Ureter (tissue), 1 donor: ENCODE results near the gene PSMC1. TPM values are rescaled to one million over a fixed set of nuclear protein-coding genes. Genes with fewer than 3 reads are reported as not detected.

Experiments
- DNase-seq: peaks from one replicate; pipeline ENCODE4 v3.0.0-alpha.2; 2020; ENCODE audit warnings: low spot score
- total RNA-seq: library from RNA; stranded (reverse); gene quantifications from one replicate; pipeline ENCODE4 v1.2.4, GENCODE V29; 2023
- donor health status: DM: yes; HTN: yes; CAD: no.

The PSMC1 gene
- total RNA-seq, 1 donor from 2014 or later, result 97.1 TPM

DNA sequence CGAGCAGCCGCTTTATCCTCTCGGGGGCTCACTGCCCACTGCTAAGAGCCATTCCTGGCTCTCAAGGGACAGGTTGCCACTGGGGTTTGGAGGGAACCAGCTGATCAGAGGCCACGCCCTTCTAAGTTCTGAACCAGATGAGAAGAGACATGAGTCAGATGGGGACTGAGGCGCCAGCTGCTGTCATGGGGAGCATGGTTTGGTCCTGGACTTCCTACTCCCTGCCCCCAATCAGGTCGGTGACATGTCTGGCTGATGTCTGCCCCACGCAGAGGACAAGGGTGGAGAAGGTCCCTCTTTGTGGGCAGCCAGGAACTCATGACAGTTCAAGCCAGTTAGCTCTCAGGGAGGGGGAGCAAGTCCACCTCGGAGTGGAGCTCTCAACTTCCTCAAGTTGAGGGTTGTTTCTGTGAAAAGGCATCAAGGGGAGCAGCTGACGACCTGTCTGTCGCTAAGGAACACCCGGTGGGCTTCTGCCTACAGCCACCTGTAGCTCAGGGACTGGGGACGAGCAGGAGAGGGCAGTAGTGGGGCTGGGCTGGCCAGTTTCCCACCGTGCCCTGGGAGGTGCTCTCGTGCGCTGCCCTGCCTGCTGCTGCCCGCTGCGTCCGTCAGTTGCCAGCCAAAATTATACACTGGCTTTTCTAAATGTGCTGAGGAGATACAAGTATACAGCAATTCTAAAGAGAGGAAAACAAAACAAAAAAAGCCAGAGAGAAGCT lies 20.5 kb downstream of the PSMC1 start:
- DNase-seq, result no peak

DNA sequence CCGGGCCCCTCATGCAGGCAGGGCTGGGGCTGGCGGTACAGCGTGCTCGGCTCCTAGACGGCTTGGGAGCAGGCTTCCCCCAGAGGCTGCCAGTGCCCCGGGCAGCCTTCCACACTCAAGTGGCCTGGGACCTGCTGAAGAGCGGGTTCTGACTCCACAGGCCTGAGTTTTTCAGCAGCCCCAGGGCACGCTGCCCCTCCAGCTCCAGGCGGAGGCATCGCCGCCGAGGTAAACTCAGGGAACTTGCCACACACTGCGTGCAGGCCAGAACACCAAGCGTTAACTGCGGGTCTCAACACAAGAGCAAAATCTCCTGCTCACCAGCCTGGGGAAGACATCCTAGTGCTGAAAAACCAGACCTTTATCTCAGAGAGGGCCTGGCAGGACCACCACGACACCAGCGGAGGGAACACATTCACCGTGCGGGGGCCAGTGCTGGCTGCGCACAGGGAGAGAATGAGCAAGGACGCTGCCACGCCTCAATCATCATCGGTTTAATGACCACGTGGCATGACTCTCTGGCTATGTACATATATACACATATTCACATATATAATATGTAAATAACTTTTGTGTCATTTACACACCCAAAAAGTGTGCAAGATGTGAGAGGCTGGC lies 21.3 kb downstream of the PSMC1 start:
- DNase-seq, result no peak

DNA sequence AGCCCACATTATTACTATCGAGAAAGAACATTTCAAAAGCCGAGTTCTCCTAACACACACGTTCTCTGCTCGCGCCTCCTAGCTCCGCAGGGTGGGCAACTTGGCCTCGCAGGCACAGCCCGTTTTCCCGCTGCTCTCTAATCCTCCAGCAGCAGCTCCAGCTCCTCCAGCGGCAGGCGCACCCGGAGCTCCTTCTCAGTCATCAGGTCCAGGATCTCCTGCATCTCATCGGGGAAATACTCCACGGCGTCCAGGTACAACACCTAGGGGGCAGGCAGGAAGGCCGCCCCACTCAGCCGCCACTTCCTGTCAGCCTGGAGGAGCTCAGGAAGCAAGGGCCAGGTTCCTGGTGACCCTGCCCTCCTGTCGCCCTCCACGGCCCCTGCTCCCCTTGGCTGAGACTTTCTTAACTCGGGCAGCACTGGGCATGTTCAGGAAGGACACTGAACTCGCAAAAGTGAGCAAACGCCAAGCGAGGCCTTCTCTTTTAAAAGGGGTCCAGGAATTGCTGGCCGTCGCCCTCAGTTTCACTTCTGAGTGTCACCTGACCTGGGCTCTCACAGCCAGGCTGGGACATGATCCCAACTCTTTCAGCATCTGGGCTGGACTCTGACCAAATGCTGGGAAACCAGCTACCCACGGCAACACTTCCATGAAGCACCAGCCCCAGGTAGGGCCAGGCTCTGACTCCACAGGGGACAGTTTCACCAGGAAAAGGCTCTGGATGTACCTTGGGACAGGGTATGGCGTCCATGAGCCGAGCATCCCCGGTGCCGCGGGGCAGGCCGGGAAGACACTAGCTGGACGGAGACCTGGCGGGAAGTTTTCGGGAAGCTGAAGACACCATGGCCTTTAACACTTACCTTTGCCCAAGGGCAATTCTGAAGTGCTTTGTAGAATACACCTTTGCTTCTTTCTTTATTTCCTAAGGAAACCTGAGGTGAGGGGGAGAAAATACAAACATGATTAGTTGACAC lies 22.1 kb downstream of the PSMC1 start:
- no peak for DNase-seq

DNA sequence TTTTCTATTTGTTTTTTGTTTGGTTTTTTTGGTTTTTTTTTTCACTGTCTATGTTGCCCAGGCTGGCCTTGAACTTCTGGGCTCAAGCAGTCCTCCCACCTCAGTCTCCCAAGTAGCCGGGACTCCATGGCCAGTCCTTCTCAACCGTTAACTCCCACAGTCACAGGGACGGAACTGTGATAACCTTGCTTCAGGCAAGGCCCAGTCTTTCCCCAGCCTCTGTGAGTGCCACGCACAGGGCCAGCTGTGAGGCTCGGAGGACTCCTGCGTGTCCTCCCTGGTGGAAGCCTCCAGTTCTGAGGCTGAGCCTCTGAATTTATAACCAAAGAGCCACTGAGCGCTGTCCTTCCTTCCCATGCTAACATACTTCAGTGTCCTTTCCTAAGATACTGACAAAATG lies 23.7 kb downstream of the PSMC1 start:
- no peak for DNase-seq

DNA sequence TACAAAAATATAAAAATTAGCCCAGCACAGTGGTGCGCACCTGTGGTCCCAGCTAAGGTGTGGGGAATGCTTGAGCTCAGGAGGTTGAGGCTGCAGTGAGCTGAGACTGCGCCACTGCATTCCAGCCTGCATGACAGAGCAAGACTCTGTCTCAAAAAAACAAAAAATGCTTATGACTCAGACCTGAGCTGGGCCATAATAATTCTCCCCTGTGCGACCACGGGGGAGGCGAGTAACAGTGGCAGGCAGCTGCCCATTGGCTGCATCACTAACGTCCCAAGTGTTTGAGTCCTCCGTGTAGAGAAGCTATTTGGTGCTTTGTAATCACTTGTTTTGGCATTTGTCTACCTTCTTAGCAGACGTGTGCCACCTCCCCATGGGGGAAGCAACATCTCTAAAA lies 24.9 kb downstream of the PSMC1 start:
- DNase-seq, result no peak

DNA sequence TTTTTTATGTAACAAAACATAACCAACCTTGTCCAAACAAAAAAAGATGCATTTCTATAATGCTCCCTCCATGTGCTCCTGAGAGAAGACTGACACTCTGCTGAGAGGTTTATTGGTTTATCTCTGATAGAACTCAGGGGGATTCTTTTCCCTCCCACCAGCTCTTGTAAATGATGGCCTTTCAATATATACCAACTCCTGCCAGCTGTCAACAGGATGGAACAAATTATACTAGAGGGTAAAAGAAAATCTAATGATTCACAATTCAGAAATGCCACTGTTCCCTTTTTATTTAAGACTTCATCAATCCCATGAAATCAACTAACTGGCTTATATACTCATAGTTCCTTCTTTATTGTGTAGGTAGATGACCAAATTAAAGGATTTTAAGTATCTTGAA lies 25.4 kb downstream of the PSMC1 start:
- DNase-seq, result no peak

DNA sequence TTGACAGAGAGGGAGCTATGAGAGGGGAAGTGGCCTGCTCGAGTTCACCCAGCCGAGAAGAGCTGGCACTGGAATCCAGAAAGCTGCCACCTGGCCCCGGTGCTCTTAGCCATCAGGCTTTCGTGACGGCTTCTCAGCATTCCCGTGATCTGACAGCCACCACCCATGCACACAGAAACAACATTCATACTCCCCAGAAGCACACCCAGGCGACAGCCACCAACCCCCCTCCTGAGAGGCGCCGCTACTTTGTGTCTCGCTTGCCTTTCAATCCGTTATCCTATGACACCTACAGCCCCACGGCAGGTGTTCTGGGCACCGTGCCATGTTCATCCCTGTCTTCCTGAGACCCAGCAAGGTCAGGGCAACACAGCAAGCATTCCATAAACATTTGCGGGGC lies 31.4 kb downstream of the PSMC1 start:
- DNase-seq, result no peak

DNA sequence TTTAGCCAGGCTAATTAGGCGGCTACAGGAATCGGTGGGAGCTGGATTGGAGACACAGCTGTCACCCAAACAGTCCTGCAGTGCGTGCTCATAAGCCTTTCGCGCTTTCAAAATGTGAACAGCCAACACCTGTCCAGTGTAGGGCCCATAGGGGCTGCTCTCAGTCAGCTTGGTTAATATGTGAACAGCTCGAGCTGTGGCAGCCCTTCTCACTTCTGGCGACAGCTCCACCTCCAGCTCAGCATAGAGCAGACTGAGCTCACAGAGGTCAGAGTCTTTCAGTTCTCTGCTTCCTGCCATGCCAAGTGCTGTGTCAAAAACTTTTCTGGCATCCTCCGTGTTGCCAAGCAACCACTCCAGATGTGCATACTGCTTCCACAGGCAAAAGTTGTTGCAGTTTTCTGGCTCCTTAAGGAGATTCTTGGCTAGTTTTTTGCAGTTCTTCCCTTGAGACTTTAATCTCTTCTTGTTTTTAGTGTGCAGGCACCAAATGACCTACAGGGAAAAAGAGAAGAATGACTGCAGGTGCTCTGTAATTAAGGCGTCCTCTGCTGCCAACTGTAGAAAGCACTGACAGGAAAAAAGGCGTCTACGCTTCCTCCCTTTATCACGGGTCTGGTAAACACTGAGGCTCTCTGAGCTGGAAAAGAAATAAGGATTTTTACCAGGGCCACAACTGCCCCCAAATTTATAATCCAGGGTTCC lies 32.5 kb downstream of the PSMC1 start:
- DNase-seq, result no peak

GRCh38 chr14:90290337-90291011 lies 34.1 kb downstream of the PSMC1 start:
- no peak for DNase-seq

GRCh38 chr14:90291699-90292098 lies 35.3 kb downstream of the PSMC1 start:
- DNase-seq, result no peak

GRCh38 chr14:90293766-90294730 lies 37.7 kb downstream of the PSMC1 start:
- DNase-seq, result no peak

- DNase-seq, result no peak
Observed at GRCh38 chr14:90294872-90295271, 38.5 kb downstream of the PSMC1 start.

DNA sequence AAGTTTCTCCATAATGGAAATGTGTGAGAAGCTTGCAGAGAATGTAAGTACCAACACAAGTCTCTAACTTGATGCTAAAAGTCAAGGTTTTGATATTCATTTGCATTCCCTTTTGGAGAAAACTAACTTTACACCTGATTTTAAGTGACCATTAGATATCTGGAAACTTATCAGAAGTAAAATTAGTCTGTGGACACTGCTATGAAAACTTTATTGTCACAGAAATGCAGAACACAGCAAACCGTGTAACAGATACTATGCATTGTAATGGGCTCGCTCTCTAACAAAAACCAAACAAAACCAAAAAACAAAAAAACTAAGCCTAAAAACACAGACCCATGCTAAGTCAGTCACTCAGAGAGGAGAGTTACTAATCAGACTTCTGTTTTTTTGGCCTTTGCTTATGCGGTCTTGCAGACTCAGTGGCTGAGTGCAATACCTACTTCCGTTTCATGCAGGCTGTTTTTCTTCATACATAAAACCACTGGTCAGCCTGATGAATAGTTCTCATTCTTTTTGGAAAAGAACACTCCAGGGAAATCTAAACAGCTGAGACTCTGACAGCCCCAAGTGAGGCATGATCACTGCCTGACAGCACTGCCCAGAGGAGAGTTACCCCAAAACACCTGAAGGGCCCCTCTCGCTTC lies 39.6 kb downstream of the PSMC1 start:
- DNase-seq, result no peak

DNA sequence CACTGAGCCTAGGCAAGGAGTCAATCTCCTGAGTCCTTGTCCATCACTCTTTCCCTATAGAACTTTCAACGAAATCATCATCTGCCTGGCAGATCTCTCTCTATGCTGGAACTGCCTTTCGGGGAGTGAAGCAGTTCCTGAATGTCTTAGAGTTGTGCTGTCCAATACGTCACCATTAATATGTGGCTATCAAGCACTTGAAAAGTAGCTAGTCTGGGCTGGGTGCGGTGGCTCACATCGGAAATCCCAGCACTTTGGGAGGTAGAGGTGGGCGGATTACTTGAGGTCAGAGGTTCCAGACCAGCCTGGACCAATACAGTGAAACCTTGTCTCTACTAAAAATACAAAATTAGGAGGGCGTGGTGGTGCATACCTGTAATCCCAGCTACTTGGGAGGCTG lies 40.3 kb downstream of the PSMC1 start:
- no peak for DNase-seq

- no peak for DNase-seq
Observed at GRCh38 chr14:90297876-90298629, 41.7 kb downstream of the PSMC1 start.

DNA sequence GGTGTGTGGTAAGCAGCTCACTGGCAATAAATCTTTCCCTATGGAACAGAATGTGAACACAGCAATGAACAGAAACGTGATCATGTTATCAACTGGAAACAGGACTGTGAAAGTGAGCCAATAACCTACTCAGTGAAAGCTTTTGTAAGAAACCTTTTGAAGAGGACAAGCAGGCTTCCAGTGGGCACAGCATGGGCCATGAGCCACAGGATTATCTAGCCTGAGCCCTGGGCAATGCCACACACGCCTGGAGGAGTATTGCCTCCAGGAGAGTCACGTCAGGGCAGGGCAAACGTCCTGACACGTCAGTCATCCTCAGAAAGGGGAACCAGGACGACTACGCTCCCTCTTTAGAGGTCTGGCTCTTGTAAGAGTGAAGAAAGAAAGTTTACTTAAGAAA lies 43.1 kb downstream of the PSMC1 start:
- no peak for DNase-seq

DNA sequence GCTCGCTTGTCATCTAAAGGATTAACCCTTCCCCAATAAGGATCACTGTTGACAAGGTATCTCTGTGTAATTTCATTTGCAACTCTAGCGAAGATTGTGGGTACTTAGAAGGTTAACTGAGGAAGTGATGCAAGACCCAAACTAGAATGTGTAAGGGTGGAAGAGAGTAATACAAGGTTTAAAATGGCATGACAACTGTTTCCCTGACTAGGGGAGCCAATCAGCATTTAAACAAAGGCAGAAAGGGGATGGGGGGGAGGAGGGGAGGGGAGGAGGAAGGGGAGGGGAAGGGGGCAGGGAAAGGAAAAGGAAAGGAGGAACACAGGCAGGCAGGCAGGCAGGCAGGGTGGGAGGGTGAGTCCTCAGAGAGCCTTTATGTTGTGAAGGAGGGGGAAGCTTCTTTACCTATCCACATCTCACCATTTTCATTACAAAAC lies 44.3 kb downstream of the PSMC1 start:
- DNase-seq, result no peak

DNA sequence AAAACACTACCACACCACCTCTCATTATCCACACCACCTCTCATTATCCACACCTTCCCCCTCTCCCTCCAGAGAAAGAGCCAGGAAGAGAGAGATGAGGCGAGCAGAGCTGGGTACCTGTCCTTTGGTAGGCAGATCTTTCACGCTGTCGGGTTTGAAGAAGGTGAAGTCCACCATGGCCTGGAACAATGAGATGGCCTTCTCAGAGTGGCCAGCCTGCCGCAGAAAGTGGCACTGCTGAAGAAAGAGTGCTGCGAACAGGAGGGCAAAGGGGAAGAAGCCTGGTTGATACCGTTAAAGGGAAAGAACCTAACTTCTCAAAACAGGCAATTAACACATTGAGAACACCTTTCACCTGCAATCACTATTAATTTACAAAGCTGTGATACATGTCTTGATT lies 44.8 kb downstream of the PSMC1 start:
- DNase-seq, result no peak

DNA sequence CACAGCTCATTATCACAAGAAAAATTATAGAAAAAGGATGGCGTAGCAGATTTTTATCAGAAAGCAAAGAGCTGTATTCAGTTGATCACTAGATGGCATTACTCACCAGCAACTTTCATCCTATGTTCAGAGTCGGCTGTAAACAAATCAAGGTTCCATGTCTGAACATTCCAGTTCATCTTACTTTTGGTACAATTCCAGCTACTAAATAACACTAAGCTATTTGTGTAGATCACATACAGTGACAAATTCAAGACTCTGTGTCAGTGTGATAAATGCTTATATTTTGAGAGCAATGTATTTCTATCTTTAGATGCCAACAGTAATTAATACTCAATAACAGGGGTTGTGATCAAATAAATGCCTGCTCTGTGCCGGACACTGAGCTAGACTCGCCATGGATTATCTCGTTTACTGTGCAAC lies 45.3 kb downstream of the PSMC1 start:
- DNase-seq, result no peak
